ENCODE measurements around the gene RELL2.

Gene RELL2

DNA sequence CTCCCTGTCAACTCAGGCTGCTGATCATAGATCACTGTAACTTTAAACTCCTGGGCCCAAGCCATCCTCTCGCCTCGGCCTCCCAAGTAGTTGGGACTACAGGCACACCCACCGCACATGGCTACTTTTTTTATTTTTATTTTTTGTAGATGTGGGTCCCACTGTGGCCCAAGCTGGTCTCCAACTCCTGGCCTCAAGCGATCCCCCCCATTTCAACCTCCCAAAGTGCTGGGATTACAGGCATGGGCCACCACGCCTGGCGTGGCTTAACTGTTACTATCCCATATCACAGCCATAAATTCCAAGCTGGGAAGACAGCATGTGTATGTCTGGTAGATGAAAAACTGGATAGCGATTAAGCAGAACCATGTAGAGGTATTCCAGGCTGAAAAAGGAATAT, 1.2 kb upstream of the RELL2 start:
- Histone ChIP-seq H3K36me3 (ENCODE audit: insufficient read depth, insufficient read length, low read length) (peaks cover 22% of the 10 kb centered on the region), H3K4me3 (ENCODE audit: insufficient read length, low read depth) (peak overlapping the region; percentile 83), H3K27me3 (ENCODE audit: insufficient read depth, insufficient read length) (no peaks in the 10 kb centered on the region), H3K4me1 (ENCODE audit: insufficient read depth, insufficient read length) (peaks cover 4% of the 10 kb centered on the region), H3K9me3 (ENCODE audit: insufficient read depth, low read length) (no peaks in the 10 kb centered on the region), H3K9ac (ENCODE audit: insufficient read length, low read depth) (peak overlapping the region; percentile 96)
- no peak for TF ChIP-seq YY1 (IDR thresholded peaks at IDR 0.05; ENCODE audit: insufficient read depth, insufficient read length)
- no peak for DNase-seq (ENCODE audit: low read depth, low spot score)

GRCh38 chr5:141636106-141636412, 738 bp upstream of the RELL2 start:
- TF ChIP-seq ZNF274 (IDR thresholded peaks at IDR 0.05; ENCODE audit: low read depth, low read length): no peak
- no peak for TF ChIP-seq SUZ12 (IDR thresholded peaks at IDR 0.05; ENCODE audit: extremely low read depth, insufficient read depth, insufficient read length)
- no peak for TF ChIP-seq YY1 (IDR thresholded peaks at IDR 0.05; ENCODE audit: insufficient read depth, insufficient read length)
- H3K36me3 ChIP-seq (ENCODE audit: insufficient read depth, insufficient read length, low read length): peaks cover 26% of the 10 kb centered on the region
- DNase-seq (ENCODE audit: low read depth, low spot score): no peak
- peak overlapping the region; percentile 96 for H3K9ac ChIP-seq (ENCODE audit: insufficient read length, low read depth)
- no peaks in the 10 kb centered on the region for H3K27me3 ChIP-seq (ENCODE audit: insufficient read depth, insufficient read length)
- H3K4me1 ChIP-seq (ENCODE audit: insufficient read depth, insufficient read length): peaks cover 4% of the 10 kb centered on the region
- peak overlapping the region; percentile 83 for H3K4me3 ChIP-seq (ENCODE audit: insufficient read length, low read depth)
- no peaks in the 10 kb centered on the region for H3K9me3 ChIP-seq (ENCODE audit: insufficient read depth, low read length)

DNA sequence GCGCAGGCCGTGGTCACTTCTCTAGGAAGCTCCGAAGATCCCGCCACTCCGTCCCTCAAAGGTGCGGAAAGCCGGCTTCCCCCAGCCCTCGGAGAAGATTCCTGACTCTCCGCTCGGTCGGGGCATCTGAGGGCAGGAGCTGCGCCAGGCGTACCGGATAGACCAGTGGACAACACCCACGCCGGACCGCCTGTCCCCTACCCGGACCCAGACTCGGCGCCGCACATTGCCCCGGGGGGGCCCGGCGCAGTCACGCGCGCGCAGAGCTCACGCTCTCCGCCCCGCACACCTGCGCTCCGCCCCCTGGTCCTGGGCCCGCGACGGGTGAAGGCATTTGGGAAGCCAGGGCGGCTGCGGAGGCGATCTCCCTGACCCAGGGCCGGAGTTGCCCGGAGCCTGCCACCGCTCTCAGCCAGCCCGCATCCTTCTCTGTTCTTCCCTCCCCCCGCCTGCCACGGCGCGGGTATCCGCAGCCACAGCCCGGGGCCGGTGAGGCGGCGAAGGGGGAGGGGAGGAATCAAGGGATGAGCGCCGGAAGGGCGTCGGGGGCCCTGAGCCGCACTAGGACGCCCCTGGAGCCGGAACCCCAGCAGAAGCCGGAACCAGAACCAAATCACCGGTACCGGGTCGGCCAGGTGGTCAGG, 448 bp downstream of the RELL2 start:
- Histone ChIP-seq H3K27me3 (ENCODE audit: insufficient read depth, insufficient read length) (no peaks in the 10 kb centered on the region), H3K9ac (ENCODE audit: insufficient read length, low read depth) (peak overlapping the region; percentile 96), H3K36me3 (ENCODE audit: insufficient read depth, insufficient read length, low read length) (peaks cover 28% of the 10 kb centered on the region), H3K9me3 (ENCODE audit: insufficient read depth, low read length) (no peaks in the 10 kb centered on the region), H3K4me1 (ENCODE audit: insufficient read depth, insufficient read length) (peaks cover 4% of the 10 kb centered on the region), H3K4me3 (ENCODE audit: insufficient read length, low read depth) (peak overlapping the region; percentile 83)
- no peak for DNase-seq (ENCODE audit: low read depth, low spot score)
- TF ChIP-seq SUZ12 (IDR thresholded peaks at IDR 0.05; ENCODE audit: extremely low read depth, insufficient read depth, insufficient read length): no peak
- no peak for TF ChIP-seq ZNF274 (IDR thresholded peaks at IDR 0.05; ENCODE audit: low read depth, low read length)
- TF ChIP-seq YY1 (IDR thresholded peaks at IDR 0.05; ENCODE audit: insufficient read depth, insufficient read length): no peak

DNA sequence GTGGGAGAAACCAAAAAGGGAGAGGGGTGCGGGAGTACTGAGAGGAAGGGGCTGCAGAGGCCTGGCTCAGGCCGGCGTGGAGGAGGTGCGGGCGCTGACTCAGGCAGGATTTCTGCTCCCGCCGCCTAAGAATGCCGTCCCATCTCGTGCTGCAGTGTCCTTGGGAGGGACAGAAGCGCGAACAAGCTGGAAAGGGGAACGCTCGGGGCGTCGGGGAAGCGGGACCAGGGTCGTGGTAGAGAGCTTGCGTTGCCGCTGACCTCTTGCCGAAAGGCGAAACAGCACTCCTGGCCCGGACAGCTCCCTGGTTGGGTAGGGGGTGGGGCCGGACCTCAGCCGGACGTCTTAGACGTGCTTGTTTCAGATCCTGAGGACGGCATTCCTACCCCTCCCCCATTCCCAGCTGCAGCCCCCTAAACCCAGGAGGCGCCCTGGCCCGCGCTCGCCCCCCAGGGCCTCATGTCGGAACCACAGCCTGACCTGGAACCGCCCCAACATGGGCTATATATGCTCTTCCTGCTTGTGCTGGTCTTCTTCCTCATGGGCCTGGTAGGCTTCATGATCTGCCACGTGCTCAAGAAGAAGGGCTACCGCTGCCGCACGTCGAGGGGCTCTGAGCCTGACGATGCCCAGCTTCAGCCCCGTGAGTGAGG, 1.1 kb downstream of the RELL2 start:
- peak overlapping the region; percentile 96 for H3K9ac ChIP-seq (ENCODE audit: insufficient read length, low read depth)
- peaks cover 4% of the 10 kb centered on the region for H3K4me1 ChIP-seq (ENCODE audit: insufficient read depth, insufficient read length)
- H3K36me3 ChIP-seq (ENCODE audit: insufficient read depth, insufficient read length, low read length): peaks cover 27% of the 10 kb centered on the region
- H3K4me3 ChIP-seq (ENCODE audit: insufficient read length, low read depth): peak overlapping the region; percentile 83
- H3K27me3 ChIP-seq (ENCODE audit: insufficient read depth, insufficient read length): no peaks in the 10 kb centered on the region
- H3K9me3 ChIP-seq (ENCODE audit: insufficient read depth, low read length): no peaks in the 10 kb centered on the region
- peak; percentile 82 for DNase-seq (ENCODE audit: low read depth, low spot score)
- TF ChIP-seq SUZ12 (IDR thresholded peaks at IDR 0.05; ENCODE audit: extremely low read depth, insufficient read depth, insufficient read length) (no peak), YY1 (IDR thresholded peaks at IDR 0.05; ENCODE audit: insufficient read depth, insufficient read length) (no peak), ZNF274 (IDR thresholded peaks at IDR 0.05; ENCODE audit: low read depth, low read length) (no peak)

- no peak for TF ChIP-seq ZNF274 (IDR thresholded peaks at IDR 0.05; ENCODE audit: low read depth, low read length)
- no peak for TF ChIP-seq YY1 (IDR thresholded peaks at IDR 0.05; ENCODE audit: insufficient read depth, insufficient read length)
- TF ChIP-seq SUZ12 (IDR thresholded peaks at IDR 0.05; ENCODE audit: extremely low read depth, insufficient read depth, insufficient read length): no peak
- Histone ChIP-seq H3K4me1 (ENCODE audit: insufficient read depth, insufficient read length) (peaks cover 4% of the 10 kb centered on the region), H3K9me3 (ENCODE audit: insufficient read depth, low read length) (no peaks in the 10 kb centered on the region), H3K4me3 (ENCODE audit: insufficient read length, low read depth) (no peak overlapping the region), H3K9ac (ENCODE audit: insufficient read length, low read depth) (no peak overlapping the region), H3K27me3 (ENCODE audit: insufficient read depth, insufficient read length) (no peaks in the 10 kb centered on the region), H3K36me3 (ENCODE audit: insufficient read depth, insufficient read length, low read length) (peaks cover 28% of the 10 kb centered on the region)
- no peak for DNase-seq (ENCODE audit: low read depth, low spot score)
These were observed 2.0 kb downstream of the RELL2 start for GRCh38 chr5:141638771-141639170.

GRCh38 chr5:141639357-141640050, 2.7 kb downstream of the RELL2 start:
- TF ChIP-seq YY1 (IDR thresholded peaks at IDR 0.05; ENCODE audit: insufficient read depth, insufficient read length): no peak

GRCh38 chr5:141640051-141640415, 3.2 kb downstream of the RELL2 start:
- DNase-seq (ENCODE audit: low read depth, low spot score): no peak
- H3K9ac ChIP-seq (ENCODE audit: insufficient read length, low read depth): no peak overlapping the region
- no peak overlapping the region for H3K4me3 ChIP-seq (ENCODE audit: insufficient read length, low read depth)
- peaks cover 4% of the 10 kb centered on the region for H3K4me1 ChIP-seq (ENCODE audit: insufficient read depth, insufficient read length)
- TF ChIP-seq SUZ12 (IDR thresholded peaks at IDR 0.05; ENCODE audit: extremely low read depth, insufficient read depth, insufficient read length) (no peak), YY1 (IDR thresholded peaks at IDR 0.05; ENCODE audit: insufficient read depth, insufficient read length) (no peak), ZNF274 (IDR thresholded peaks at IDR 0.05; ENCODE audit: low read depth, low read length) (no peak)
- no peaks in the 10 kb centered on the region for H3K9me3 ChIP-seq (ENCODE audit: insufficient read depth, low read length)
- peaks cover 27% of the 10 kb centered on the region for H3K36me3 ChIP-seq (ENCODE audit: insufficient read depth, insufficient read length, low read length)
- H3K27me3 ChIP-seq (ENCODE audit: insufficient read depth, insufficient read length): no peaks in the 10 kb centered on the region

More at GRCh38 chr5:141639357-141640050, 2.7 kb downstream of the RELL2 start:
- Histone ChIP-seq H3K27me3 (ENCODE audit: insufficient read depth, insufficient read length) (no peaks in the 10 kb centered on the region), H3K4me1 (ENCODE audit: insufficient read depth, insufficient read length) (peaks cover 4% of the 10 kb centered on the region), H3K4me3 (ENCODE audit: insufficient read length, low read depth) (no peak overlapping the region), H3K36me3 (ENCODE audit: insufficient read depth, insufficient read length, low read length) (peaks cover 31% of the 10 kb centered on the region), H3K9ac (ENCODE audit: insufficient read length, low read depth) (no peak overlapping the region), H3K9me3 (ENCODE audit: insufficient read depth, low read length) (no peaks in the 10 kb centered on the region)
- no peak for DNase-seq (ENCODE audit: low read depth, low spot score)

Measured in NT2/D1 (cell line).